GM18511 (cell line): ENCODE measurements around the gene FAR1.
"Not testable (repeated sequence)": the region's sequence is repeated elsewhere in the genome, so short reads cannot be mapped to it uniquely, and the experiment has no call there.

ENCODE experiments used
- ATAC-seq: cut with Tn5 transposase; IDR thresholded peaks from one replicate; pipeline ENCODE4 v1.9.1; 2021; ENCODE audit warnings: mild to moderate bottlenecking, moderate library complexity; ENCODE audit not compliant: unreplicated experiment

FAR1 gene

DNA sequence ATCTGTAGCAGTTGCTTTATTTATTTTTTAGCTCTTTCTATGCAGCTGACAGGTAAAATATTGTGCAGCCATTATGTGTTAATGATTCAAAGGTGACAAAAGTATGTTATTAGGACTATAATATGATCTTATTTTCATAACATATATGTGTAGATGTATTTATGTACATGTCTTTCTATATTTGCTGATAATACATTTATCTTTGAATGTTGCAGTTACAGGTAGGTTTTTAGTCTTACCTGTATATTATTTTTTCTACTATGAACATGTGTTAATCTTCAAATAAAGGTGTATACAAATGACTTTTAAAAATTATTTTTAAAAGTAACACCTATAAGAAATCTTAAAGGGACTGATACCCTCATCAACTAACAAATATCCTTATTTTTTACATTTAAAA lies 33.6 kb downstream of the FAR1 start:
- ATAC-seq = no peak

DNA sequence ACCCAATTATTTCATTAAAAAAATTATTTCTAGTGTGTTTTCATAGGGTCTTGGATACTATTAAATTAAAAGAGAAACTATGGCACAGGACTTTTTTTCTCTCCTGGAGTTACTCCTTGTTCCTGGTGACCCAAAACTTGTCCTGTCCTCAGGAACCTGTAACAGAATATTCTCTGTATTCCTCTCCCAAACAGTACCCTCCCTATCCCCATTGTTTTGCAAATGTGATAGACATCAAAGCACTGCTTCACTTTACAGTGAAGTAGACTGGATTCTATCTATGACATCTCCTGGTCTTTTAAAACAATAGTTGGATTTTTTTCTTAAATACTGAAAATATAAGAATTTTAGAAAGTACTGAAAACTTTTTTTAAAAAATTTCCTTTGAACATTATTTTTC lies 37.2 kb downstream of the FAR1 start:
- no peak for ATAC-seq

DNA sequence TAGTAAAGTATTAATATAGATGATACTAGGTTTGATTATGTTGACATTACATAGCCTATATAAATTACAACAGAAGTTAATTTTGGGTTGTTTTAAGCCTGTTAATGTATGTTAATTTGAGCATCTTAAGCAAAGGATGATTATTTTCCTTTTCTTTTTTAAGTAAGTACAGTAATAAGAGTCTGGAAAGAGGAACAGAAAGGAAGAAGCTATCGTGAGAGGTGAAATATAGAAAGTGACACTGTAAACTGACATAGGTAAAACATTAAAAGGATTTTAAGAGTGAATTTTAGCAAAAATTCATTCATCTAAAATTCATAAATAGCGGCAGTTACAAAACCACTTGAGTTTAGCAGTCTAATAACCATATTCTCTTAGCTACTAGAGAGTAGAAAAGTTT lies 45.5 kb downstream of the FAR1 start:
- no peak for ATAC-seq

DNA sequence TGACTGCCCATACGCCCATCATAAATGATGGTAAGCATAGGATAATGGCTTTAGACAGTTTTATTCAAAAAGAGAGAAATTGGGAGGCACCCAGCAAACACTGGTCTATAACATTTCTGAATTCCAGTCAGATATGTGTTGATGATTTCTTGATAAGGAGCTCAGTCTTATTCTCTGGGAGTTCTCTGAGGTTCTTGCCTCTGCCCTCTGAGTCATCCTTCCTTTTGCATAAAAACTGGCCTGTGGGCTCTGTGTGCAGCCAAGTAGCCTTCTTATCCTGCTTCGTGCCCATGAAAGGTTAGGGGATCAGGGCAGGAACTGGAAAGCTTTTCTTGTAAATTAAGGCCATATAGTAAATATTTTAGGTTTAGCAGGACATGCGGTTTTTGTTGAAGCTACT lies 48.9 kb downstream of the FAR1 start:
- ATAC-seq = no peak

DNA sequence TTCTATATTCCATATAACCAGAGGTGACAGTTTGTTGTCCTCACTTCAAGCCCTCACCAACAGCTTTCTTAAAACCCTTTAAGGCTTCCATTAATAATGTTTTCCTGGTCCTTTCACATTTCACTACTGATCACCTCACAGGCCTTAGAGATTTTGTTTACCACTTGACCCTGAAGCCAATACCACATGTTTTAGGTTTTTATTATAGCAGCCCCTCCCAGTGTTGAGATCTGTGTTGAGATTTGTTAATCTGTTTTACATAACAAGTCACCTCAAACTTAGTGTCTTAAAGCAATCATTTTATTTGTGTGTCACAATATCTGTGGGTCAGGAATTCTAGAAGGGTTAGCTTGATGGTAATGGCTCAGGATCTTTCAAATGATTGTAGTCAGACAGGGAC lies 49.9 kb downstream of the FAR1 start:
- no peak for ATAC-seq

DNA sequence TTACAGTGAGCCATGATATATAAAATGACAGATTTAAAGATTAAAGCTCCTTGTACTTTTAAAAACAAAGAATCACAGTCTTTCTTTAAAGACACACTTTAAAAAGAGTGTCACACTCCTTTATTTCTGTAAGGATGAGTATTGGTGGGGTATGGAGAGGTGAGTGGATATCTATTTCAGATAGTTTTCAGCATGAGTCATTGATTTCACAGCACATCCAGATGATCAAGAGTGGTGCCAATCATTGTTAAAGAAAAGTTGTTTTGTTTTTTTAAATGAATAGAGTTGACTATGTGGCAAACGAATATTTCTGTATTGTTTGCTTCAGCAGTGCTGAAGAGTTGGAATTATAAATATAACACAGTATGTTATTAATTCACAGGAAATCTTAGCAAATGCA lies 52.5 kb downstream of the FAR1 start:
- no peak for ATAC-seq

DNA sequence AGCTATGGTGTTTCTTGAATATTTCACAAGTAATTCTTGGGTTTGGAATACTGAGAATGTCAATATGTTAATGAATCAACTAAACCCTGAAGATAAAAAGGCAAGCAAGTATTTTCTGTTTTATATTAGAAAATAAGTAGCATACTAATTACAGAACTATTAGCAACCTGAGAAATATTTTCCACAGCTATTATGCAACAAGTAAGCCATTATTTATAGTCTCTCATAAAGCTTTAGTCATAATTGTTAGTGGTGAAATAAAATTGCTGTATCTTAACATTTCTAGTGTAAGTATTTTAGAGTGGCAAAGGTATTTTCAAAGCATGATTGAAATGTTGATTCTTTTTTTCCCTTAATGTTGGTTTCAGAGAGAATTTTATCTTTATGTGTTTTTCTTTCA lies 53.3 kb downstream of the FAR1 start:
- ATAC-seq = no peak

DNA sequence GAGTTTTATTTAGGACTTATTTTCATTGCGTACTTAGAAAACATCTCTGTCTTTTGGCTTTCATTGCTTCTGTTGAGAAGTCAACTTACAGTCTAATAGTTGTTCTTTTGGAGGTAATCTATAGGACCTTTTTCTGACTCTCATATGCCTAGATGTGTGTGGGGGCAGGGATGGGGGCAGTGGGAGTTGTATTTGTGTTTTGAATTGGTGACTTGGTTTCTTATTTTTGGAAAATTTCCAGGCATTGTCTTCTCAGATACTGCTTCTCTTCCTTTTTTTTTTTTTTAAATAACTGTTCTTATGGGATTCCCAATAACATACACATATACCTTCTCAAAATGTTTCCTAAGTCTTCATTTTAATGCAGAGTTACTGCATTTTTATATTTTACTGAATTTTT lies 58.0 kb downstream of the FAR1 start:
- no peak for ATAC-seq

DNA sequence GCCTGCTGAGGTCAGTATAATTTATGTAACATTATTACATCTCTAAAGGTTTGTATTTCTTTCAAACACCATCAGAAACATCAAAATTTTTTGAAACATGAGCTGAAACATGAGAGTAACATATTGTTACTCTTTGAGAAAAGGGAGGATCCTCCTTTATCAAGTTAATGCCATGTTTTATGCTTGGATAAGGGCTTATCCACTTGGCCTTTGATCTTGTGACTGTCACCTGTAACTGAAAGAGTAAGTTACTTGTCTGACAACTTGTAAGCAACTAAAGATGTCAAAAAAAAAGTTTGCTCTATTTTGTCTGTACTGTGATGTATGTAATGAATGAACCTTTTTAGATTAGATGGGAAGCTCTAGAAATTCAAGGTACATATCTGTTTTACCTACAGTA lies 59.6 kb downstream of the FAR1 start:
- ATAC-seq = no peak

DNA sequence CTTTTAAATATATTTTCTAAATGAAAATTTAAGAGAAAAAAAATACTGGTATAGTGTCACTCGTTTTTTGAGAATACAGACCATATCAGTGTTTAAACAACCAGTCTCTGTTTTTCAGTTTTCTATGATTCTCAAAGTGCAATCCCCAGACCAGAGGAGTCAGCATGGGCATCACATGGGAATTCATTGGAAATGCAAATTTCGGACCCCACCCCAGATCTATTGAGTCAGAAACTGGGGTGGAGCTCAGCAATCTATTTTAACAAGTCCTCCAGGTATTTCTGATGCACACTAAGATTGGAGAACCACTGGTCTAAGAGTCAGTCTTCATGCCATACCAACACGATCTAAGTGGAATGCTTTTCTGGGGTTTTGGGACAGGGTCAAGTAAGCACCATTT lies 66.1 kb downstream of the FAR1 start:
- ATAC-seq = no peak

DNA sequence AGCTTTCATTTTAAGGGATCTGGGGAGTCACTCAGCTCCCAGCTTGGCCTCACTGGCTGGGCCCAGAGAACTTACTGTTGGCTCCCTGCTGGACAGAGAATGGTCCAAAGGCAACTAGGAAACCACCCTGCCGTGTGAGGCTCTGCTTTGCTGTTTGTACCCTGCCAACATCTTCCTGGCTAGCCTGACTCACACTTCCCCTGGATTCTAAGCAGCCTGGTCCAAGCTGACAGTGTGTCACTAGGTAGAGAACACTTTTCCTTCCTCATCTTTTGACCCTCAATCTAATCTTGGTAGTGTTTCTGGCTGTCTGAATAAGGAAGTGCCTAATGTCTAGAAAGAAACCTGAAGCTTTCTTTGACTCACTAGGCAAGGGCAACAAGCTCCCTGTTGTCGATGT lies 76.7 kb downstream of the FAR1 start:
- no peak for ATAC-seq

DNA sequence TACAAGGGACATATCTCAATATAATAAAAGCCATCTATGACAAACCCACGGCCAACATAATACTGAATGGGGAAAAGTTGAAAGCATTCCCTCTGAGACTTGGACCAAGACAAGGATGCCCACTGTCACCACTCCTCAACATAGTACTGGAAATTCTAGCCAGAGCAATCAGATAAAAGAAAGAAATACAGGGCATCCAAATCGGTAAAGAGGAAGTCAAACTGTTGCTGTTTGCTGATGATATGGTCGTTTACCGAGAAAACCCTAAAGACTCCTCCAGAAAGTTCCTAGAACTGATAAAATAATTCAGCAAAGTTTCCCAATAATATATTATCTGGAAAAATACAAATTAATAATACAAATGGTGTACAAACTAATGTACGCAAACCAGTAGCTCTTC lies 84.8 kb downstream of the FAR1 start:
- ATAC-seq = not testable (repeated sequence)

DNA sequence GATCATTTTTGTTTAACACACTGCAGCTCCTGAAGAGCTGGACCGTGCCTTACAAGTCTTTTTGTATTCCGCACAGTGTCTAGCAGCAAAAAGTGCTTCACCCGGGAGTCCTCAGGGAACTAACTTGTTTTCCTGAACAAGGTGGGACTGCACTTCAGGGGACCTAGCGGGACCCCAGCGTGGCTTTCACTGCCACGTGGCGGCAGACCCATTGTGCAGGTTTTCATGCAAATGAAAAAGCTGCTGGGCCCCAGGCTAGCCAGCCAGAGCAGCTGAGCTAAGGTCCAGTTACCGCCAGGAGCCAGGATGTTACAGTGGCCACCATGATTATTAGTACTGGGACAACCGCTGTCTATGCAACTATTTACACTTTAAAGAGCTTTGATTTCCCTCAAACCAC lies 90.6 kb downstream of the FAR1 start:
- ATAC-seq = no peak

DNA sequence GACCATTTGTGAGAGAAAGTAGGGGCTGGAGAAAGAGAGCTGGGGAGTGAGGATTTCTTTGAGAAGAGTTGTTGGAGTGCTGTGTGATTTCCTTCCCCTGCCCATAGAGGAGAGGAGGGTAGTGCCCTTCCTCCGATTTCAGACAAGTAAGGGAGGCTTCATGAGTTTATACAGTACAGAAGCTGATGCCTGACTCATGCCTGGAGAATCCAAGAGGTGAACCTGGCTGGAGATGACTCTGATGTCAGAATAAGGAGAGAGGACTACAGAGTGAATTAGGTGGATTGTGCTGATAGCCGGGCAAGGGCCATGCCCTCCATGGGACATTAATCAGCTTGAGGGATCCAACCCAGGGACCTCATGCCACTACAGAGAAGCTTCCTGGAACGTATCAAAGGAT lies 91.6 kb downstream of the FAR1 start:
- no peak for ATAC-seq

DNA sequence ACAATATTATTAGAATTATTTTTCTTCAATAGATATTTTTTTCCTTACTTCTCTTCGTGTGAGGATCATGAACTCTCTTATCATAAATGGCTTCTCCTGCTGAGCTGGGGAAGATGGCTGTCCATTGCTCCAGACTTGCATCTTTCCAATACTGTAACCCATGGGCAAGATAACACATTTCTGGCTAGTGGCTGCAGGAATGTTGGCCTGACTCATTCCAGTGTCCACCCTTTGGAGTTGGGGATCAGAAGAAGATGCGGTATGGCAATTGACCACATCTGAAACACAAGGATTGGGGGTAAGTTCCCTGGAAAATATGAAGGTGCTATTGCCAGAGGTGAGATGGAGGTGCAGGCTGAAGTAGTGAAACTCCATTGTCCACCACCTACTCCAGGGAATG lies 92.8 kb downstream of the FAR1 start:
- ATAC-seq = no peak

DNA sequence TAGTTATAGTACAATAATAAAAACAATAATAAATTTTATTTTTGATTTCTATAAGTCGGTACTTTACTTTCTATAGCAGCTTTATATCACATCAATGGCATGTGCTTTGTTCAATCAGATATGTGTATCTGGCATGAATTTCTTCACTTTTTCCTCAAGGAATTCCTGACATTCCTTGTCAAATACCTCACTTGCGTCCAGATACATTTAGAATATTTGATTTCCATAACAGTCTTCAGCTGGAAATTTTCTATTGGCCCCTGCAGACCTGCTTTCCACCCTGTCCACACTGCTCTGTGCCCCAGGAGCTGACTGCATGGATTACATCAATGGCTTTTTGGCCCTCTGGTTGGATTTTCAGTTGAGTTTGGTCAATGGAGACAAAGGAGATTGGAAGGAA lies 93.2 kb downstream of the FAR1 start:
- no peak for ATAC-seq

DNA sequence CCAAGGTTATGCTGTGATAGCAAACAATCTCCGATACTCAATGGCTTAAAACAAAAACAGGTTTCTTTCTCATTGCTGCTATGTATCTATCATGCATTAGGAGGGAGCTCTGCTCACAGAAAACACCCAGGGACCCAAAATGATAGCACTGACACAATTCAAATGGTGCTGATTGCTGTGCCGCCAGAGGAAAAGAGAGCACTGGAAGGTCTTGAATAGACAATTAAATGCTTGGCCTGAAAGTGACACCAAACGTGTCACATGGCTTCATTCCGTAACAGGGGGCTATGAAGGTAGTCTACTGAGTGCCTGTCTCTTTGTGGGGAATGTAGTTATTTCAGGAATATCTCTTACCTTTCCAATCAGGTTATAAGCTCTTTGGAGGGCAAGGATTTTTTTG lies 94.2 kb downstream of the FAR1 start:
- ATAC-seq = no peak

DNA sequence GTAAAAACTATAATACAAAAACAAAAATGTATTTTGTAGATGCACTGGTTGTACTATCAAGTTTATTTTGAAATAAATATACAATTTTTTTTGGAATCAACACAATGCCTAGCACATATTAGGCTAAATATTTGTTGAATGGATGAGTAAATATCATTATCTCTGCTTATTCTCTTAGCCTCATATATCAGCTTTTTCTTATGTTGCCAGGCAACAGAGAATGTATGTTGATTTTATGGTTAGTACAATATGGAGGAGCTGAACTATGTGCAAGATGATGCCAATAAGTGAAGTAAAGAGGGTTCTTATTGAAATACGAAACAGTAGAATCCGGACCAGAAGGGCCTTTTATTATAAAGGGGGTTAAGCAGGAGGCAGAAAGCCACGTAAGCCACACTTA lies 94.9 kb downstream of the FAR1 start:
- no peak for ATAC-seq

DNA sequence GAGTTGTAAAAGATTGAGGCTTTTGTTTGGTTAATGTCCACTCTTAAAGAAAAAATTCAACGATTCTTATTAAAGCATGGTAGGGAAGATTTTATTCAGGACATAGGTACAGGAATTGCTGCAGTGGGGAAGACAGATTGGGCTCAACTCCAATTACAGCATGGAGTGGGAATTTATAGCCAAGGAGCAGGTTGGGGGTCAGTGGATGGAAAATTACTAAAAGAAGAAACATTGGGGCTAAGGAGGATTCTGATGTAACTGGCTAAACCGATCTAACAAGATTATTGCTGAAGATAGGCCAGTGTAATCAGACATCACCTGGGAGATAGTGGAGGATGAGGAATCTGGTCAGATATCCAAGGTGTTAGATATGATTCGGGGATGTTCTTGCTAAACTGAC lies 97.4 kb downstream of the FAR1 start:
- no peak for ATAC-seq

DNA sequence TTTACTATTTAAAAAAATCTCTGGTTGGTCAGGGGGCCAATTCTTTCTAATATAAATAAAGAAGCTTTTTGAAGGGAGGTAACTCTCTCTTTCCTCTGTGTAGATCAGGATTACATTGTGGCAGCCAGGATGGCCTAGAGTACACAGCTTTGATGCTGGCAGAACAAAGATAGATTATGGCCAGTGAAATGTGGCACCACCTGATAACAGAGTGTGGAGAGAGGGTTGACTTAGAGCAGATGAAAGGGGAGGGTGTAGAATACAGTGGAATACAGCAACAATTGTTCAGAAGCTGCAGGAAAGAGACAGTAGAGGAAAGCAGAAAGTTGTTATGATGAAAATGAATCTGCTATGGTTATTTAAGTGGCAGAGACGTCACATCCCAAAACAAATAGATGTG lies 99.0 kb downstream of the FAR1 start:
- ATAC-seq = no peak

DNA sequence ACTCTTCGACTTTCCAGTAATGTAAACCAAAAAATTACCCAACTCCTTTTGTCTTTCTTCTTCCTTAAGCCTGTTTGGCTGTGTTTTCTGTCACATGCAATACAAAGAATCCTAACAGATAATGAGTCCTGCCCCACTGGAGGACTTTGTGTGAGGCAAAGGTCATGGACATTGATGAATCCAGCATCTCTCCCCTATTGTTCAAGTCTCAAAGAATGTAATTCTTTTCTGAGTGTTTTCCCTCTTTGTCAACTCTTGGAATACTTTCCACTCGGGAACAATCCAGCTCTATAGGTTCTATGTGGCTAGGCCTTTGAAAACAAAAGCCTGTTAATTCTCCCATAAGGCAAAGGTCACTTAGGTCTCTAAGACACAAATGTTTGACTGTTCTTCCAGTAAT lies 100.7 kb downstream of the FAR1 start:
- ATAC-seq = no peak

DNA sequence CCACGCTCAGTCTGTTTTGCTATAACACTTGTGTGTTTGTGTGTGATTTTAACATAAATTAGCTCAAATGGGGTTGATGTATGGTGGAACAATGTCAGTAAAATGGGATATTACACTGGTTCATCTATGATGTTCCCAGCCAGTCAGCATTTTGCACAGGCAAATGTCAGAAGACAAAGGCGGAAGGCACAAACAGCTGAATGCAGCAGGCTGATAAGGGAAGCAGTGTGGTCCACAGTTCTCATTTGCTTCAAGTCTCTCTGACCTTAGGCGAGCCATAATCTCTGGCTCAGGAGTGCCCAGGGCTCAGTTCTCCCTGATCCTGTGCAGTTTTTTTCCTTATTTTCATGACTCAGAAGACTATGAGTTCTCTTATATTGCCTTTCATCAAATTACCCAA lies 102.7 kb downstream of the FAR1 start:
- no peak for ATAC-seq

DNA sequence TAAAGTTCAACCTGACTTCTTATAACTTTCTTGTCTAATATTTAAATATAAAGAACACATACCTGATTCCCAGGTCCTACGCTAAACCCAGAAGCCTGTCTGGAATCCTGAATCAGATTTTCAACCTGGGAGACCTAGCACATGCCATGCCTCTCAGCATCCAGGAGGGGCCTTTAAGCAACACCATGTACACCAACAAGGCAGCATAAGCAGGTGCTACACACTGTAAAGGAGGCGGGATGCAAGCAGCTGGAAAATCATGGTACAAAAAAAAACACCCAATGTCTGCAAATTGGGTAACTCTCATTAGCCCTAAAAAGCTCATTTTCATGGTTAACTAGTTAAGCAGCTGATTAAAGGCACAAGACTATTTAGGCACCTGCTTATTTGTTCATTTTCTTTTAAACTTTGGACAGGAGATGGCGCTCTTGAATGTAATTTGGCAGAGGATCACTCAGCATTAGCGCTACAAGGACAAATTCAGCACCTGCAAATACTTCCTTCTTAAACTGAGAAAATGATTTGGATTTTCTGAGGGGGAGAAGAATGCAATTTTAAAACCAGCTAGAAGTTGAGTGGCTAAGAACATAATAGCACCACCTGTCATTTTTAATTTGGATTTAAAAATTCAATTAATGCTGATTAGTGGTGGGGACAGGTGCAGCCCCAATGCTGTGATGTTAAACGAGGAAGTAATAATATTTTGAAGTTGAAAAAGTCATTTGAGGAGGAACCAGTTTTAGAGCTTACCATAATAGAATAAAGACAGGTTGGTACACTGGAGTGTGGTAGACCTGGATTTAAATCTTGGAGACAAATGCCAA lies 104.0 kb downstream of the FAR1 start:
- peak; percentile 76 for ATAC-seq
